Measurements from ENCODE around the gene HDAC9. TPM values are rescaled to one million over a fixed set of nuclear protein-coding genes. Genes with fewer than 3 reads are reported as not detected.

HDAC9 gene
- total RNA-seq, 4 donors from 2014 or later, result 3.4 to 7.2 (median 4.5) TPM

DNA sequence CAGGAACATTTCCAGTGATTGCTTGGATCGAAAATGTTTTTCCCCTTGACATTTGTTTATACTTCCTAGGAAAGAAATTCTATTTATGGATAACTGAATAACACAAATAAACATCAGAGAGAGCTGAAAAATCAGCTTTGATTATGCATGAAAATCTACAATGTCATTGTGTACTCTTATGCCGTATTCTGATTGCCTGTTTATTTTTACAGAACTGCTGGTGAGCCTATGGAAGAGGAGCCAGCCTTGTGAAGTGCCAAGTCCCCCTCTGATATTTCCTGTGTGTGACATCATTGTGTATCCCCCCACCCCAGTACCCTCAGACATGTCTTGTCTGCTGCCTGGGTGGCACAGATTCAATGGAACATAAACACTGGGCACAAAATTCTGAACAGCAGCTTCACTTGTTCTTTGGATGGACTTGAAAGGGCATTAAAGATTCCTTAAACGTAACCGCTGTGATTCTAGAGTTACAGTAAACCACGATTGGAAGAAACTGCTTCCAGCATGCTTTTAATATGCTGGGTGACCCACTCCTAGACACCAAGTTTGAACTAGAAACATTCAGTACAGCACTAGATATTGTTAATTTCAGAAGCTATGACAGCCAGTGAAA is 500.4 kb downstream of the HDAC9 start:
- 46% methylated on average over 5 of the region's 5 CpGs for WGBS
- no peaks in the 10 kb centered on the region for H3K36me3 ChIP-seq
- TF ChIP-seq EP300 (IDR thresholded peaks at IDR 0.05) (no peak), POLR2A (IDR thresholded peaks at IDR 0.05) (no peak), POLR2AphosphoS5 (IDR thresholded peaks at IDR 0.05) (no peak)
- TF ChIP-seq, protein P1, sequence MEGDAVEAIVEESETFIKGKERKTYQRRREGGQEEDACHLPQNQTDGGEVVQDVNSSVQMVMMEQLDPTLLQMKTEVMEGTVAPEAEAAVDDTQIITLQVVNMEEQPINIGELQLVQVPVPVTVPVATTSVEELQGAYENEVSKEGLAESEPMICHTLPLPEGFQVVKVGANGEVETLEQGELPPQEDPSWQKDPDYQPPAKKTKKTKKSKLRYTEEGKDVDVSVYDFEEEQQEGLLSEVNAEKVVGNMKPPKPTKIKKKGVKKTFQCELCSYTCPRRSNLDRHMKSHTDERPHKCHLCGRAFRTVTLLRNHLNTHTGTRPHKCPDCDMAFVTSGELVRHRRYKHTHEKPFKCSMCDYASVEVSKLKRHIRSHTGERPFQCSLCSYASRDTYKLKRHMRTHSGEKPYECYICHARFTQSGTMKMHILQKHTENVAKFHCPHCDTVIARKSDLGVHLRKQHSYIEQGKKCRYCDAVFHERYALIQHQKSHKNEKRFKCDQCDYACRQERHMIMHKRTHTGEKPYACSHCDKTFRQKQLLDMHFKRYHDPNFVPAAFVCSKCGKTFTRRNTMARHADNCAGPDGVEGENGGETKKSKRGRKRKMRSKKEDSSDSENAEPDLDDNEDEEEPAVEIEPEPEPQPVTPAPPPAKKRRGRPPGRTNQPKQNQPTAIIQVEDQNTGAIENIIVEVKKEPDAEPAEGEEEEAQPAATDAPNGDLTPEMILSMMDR (IDR thresholded peaks at IDR 0.05), result no peak
- H3K27ac ChIP-seq, result no peak overlapping the region
- H3K27me3 ChIP-seq, result no peaks in the 10 kb centered on the region
- no peaks in the 10 kb centered on the region for H3K9me3 ChIP-seq
- no peak for DNase-seq (ENCODE audit: low spot score in 2 of 2)
- no peak overlapping the region for H3K4me3 ChIP-seq
- peaks cover 2% of the 10 kb centered on the region for H3K4me1 ChIP-seq

DNA sequence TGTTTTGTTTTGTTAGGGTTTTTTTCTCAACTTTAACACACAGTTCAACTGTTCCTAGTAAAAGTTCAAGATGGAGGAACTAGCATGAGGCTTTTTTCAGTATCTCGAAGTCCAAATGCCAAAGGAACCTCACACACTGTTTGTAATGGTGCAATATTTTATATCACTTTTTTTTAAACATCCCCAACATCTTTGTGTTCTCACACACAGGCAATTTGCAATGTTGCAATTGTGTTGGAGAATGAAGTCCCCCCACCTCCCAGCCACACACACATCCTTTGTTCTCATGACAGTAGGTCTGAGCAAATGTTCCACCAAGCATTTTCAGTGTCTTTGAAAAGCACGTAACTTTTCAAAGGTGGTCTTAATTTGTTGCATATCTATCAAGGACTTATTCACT is 501.0 kb downstream of the HDAC9 start:
- Histone ChIP-seq H3K4me1 (peaks cover 2% of the 10 kb centered on the region), H3K27me3 (no peaks in the 10 kb centered on the region), H3K9me3 (no peaks in the 10 kb centered on the region), H3K4me3 (no peak overlapping the region), H3K27ac (no peak overlapping the region), H3K36me3 (no peaks in the 10 kb centered on the region)
- no peak for DNase-seq (ENCODE audit: low spot score in 2 of 2)
- TF ChIP-seq EP300 (IDR thresholded peaks at IDR 0.05), result no peak
- TF ChIP-seq, protein P1 (IDR thresholded peaks at IDR 0.05), result no peak
- no peak for TF ChIP-seq POLR2A (IDR thresholded peaks at IDR 0.05)
- TF ChIP-seq POLR2AphosphoS5 (IDR thresholded peaks at IDR 0.05), result no peak
- WGBS, result 84% methylated on average over 2 of the region's 2 CpGs

DNA sequence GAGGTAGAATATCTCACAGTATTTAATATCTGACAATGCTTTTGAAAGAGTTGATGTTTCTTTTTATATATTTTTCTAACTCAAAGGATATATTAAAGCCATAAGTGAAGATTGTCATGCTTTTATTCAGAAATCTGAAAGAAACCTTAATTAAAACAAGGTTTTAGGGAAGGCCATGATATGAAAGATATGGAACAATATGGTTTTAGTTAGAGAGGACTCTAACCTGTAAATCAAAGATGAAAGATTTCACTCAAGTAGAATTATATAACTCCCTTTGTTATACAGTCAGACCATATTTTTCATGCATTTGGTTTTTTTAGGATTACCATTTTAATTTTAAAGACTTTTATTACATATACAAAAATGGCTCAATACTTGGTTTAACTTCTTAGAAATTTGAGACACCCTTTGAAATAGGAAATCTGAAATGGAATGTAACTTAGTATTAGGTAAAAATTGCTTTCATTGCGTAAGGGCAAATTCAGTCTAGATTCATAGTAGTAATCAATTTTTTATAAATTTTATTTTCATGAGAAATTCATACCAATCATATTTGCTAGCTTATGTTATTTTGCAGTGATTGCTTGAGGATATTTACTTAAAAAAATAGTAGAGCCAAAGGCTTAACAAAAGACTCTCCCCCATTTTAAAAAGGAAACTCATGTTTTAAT is 502.1 kb downstream of the HDAC9 start:
- Histone ChIP-seq H3K36me3 (no peaks in the 10 kb centered on the region), H3K27me3 (no peaks in the 10 kb centered on the region), H3K9me3 (no peaks in the 10 kb centered on the region), H3K4me3 (no peak overlapping the region), H3K4me1 (peaks cover 2% of the 10 kb centered on the region), H3K27ac (no peak overlapping the region)
- TF ChIP-seq EP300 (IDR thresholded peaks at IDR 0.05), result no peak
- no peak for TF ChIP-seq POLR2AphosphoS5 (IDR thresholded peaks at IDR 0.05)
- TF ChIP-seq POLR2A (IDR thresholded peaks at IDR 0.05), result no peak
- TF ChIP-seq, protein P1 (IDR thresholded peaks at IDR 0.05), result no peak
- no peak for DNase-seq (ENCODE audit: low spot score in 2 of 2)
- 100% methylated on average over 1 of the region's 1 CpG for WGBS

DNA sequence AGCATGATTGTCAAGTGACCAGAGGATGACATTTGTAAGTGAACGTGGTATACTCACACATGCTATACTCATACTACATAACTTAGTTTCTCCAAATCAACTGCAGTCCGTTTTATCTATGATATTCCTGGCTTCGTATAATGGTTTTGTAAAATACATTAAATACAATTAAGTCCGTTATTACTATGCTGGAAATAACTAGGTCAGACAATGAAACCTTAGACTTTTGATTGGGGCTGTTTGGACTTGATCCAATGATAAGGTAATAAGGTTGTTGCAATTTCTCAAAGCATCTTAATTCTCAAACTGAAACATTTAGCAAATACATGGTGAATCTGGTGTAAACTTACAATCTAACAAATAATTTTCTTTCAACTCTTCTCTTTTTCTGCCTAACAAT is 504.9 kb downstream of the HDAC9 start:
- TF ChIP-seq, protein P1 (IDR thresholded peaks at IDR 0.05), result no peak
- no peaks in the 10 kb centered on the region for H3K36me3 ChIP-seq
- H3K9me3 ChIP-seq, result no peaks in the 10 kb centered on the region
- WGBS, result 90% methylated on average over 4 of the region's 4 CpGs
- peaks cover 2% of the 10 kb centered on the region for H3K4me1 ChIP-seq
- no peak overlapping the region for H3K4me3 ChIP-seq
- no peaks in the 10 kb centered on the region for H3K27me3 ChIP-seq
- no peak for DNase-seq (ENCODE audit: low spot score in 2 of 2)
- H3K27ac ChIP-seq, result no peak overlapping the region

DNA sequence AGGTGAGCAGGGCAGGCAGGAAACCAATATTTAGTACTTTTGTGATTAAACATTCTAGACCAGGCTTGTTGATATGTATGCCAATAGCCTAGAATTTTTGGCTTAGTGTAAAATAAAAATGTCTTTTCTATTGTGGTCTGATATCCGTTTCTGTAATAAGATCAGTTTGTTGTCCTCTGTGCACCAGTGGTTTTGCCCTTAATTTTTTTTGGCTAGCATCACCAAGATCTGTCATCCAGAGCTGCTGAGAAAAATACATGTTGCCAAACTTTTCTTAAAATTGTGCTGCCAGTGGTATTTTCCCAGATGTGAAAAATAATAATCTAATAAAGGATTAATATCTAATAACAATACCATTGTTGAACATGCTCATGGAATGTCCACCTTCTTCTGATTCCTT is 506.3 kb downstream of the HDAC9 start:
- 25% methylated on average over 1 of the region's 1 CpG for WGBS
- Histone ChIP-seq H3K4me3 (no peak overlapping the region), H3K36me3 (no peaks in the 10 kb centered on the region), H3K4me1 (no peaks in the 10 kb centered on the region), H3K9me3 (no peaks in the 10 kb centered on the region), H3K27me3 (no peaks in the 10 kb centered on the region), H3K27ac (no peak overlapping the region)
- no peak for TF ChIP-seq POLR2A (IDR thresholded peaks at IDR 0.05)
- TF ChIP-seq, protein P1 (IDR thresholded peaks at IDR 0.05), result no peak
- no peak for TF ChIP-seq EP300 (IDR thresholded peaks at IDR 0.05)
- no peak for TF ChIP-seq POLR2AphosphoS5 (IDR thresholded peaks at IDR 0.05)
- no peak for DNase-seq (ENCODE audit: low spot score in 2 of 2)
